ENCODE results near the gene PLPPR3. TPM values are rescaled to one million over a fixed set of nuclear protein-coding genes. Genes with fewer than 3 reads are reported as not detected.

Gene PLPPR3
- total and polyA plus RNA-seq, 9 of the 15 experiments (the other 6 are each of a cell fraction or from before 2014, with no cell fraction given): 0.01 to 48.2 (median 8.6) TPM

DNA sequence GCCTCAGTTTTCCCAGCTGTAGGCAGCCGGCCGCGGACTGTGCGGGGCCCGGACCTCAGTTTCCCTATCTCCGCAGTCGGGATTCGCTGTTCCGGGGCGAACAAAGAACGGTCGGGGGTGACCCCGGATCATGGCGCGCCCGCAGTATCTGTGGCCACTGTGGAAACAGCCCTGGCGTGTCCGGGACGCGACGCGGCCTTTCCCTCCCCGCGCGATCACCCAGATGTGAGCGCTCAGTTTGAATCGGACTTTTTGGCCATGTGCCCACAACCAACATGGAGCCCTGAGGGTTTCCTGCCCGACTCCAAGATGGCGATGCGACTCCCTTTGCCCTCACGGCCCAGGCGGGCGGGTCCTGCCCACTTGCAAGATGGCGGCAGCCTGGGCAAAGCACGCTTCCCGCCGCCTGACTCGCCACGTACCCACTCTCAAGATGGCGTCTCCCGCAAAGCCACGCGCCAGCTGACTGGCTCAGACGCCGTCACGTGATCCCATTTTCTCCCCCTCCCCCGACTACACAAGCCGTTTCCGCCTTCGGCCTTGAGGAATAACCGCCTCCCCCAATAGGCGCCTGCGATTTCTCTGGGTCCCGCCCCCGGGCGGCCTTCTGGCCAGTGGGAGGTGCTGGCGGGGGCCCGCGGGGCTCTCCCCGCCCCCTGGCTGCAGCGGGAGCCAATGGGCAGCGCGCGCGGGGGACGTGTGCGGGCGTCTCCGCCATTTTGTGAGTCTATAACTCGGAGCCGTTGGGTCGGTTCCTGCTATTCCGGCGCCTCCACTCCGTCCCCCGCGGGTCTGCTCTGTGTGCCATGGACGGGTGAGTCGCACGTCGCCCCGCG, 24.8 kb downstream of the PLPPR3 start, which contains the start of gene PTBP1 (continued):
- TF ChIP-seq, protein P1, sequence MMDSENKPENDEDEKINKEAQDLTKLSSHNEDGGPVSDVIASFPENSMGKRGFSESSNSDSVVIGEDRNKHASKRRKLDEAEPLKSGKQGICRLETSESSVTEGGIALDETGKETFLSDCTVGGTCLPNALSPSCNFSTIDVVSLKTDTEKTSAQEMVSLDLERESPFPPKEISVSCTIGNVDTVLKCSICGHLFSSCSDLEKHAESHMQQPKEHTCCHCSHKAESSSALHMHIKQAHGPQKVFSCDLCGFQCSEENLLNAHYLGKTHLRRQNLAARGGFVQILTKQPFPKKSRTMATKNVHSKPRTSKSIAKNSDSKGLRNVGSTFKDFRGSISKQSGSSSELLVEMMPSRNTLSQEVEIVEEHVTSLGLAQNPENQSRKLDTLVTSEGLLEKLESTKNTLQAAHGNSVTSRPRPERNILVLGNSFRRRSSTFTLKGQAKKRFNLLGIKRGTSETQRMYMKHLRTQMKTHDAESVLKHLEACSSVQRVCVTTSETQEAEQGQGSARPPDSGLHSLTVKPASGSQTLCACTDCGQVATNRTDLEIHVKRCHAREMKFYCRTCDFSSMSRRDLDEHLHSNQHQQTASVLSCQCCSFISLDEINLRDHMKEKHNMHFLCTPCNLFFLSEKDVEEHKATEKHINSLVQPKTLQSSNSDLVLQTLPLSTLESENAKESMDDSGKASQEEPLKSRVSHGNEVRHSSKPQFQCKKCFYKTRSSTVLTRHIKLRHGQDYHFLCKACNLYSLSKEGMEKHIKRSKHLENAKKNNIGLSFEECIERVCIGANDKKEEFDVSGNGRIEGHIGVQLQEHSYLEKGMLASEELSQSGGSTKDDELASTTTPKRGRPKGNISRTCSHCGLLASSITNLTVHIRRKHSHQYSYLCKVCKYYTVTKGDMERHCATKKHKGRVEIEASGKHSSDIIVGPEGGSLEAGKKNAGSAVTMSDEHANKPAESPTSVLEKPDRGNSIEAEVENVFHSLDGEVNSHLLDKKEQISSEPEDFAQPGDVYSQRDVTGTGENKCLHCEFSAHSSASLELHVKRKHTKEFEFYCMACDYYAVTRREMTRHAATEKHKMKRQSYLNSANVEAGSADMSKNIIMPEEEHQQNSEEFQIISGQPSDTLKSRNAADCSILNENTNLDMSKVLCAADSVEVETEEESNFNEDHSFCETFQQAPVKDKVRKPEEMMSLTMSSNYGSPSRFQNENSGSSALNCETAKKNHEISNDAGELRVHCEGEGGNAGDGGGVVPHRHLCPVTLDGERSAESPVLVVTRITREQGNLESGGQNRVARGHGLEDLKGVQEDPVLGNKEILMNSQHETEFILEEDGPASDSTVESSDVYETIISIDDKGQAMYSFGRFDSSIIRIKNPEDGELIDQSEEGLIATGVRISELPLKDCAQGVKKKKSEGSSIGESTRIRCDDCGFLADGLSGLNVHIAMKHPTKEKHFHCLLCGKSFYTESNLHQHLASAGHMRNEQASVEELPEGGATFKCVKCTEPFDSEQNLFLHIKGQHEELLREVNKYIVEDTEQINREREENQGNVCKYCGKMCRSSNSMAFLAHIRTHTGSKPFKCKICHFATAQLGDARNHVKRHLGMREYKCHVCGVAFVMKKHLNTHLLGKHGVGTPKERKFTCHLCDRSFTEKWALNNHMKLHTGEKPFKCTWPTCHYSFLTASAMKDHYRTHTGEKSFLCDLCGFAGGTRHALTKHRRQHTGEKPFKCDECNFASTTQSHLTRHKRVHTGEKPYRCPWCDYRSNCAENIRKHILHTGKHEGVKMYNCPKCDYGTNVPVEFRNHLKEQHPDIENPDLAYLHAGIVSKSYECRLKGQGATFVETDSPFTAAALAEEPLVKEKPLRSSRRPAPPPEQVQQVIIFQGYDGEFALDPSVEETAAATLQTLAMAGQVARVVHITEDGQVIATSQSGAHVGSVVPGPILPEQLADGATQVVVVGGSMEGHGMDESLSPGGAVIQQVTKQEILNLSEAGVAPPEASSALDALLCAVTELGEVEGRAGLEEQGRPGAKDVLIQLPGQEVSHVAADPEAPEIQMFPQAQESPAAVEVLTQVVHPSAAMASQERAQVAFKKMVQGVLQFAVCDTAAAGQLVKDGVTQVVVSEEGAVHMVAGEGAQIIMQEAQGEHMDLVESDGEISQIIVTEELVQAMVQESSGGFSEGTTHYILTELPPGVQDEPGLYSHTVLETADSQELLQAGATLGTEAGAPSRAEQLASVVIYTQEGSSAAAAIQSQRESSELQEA (IDR thresholded peaks at IDR 0.05; ENCODE audit: low read depth): peak; percentile 63; the same call in 1 of the 2 replicates
- TF ChIP-seq ZNF24 (IDR thresholded peaks at IDR 0.05) (no peak), POLR2AphosphoS2 (IDR thresholded peaks at IDR 0.05; ENCODE audit: low read length) (no peak), CXXC5 (CRISPR knock-in tag; IDR thresholded peaks at IDR 0.05) (peak; percentile 96), NFIX (CRISPR knock-in tag; IDR thresholded peaks at IDR 0.05; ENCODE audit: low read depth) (0 out of 2 replicates have a peak, but pooled peaks have one; percentile 17), ZNF143 (CRISPR knock-in tag; IDR thresholded peaks at IDR 0.05) (0 out of 2 replicates have a peak, but pooled peaks have one; percentile 9), MTA1 (IDR thresholded peaks at IDR 0.05; ENCODE audit: borderline replicate concordance) (0 out of 2 replicates have a peak, but pooled peaks have one; percentile 61), SIX5 (IDR thresholded peaks at IDR 0.05; ENCODE audit: borderline replicate concordance in 1 of 2, insufficient read depth in 1 of 2, low read depth in 1 of 2, low read length in 2 of 2) (peak; percentile 85 to 87)
- TF ChIP-seq, protein P2, sequence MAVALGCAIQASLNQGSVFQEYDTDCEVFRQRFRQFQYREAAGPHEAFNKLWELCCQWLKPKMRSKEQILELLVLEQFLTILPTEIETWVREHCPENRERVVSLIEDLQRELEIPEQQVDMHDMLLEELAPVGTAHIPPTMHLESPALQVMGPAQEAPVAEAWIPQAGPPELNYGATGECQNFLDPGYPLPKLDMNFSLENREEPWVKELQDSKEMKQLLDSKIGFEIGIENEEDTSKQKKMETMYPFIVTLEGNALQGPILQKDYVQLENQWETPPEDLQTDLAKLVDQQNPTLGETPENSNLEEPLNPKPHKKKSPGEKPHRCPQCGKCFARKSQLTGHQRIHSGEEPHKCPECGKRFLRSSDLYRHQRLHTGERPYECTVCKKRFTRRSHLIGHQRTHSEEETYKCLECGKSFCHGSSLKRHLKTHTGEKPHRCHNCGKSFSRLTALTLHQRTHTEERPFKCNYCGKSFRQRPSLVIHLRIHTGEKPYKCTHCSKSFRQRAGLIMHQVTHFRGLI (CRISPR knock-in tag; IDR thresholded peaks at IDR 0.05): no peak
- TF ChIP-seq, protein P3, sequence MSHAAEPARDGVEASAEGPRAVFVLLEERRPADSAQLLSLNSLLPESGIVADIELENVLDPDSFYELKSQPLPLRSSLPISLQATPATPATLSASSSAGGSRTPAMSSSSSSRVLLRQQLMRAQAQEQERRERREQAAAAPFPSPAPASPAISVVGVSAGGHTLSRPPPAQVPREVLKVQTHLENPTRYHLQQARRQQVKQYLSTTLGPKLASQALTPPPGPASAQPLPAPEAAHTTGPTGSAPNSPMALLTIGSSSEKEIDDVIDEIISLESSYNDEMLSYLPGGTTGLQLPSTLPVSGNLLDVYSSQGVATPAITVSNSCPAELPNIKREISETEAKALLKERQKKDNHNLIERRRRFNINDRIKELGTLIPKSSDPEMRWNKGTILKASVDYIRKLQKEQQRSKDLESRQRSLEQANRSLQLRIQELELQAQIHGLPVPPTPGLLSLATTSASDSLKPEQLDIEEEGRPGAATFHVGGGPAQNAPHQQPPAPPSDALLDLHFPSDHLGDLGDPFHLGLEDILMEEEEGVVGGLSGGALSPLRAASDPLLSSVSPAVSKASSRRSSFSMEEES (CRISPR knock-in tag; IDR thresholded peaks at IDR 0.05): peak; percentile 100
- TF ChIP-seq, protein P4, sequence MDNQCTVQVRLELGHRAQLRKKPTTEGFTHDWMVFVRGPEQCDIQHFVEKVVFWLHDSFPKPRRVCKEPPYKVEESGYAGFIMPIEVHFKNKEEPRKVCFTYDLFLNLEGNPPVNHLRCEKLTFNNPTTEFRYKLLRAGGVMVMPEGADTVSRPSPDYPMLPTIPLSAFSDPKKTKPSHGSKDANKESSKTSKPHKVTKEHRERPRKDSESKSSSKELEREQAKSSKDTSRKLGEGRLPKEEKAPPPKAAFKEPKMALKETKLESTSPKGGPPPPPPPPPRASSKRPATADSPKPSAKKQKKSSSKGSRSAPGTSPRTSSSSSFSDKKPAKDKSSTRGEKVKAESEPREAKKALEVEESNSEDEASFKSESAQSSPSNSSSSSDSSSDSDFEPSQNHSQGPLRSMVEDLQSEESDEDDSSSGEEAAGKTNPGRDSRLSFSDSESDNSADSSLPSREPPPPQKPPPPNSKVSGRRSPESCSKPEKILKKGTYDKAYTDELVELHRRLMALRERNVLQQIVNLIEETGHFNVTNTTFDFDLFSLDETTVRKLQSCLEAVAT (IDR thresholded peaks at IDR 0.05): peak in 1 of 2 experiments; percentile 83; a peak in 1 of 4 replicates

Measured in K562 (cell line).